GM18868 (cell line): ENCODE measurements around the gene UVRAG.
A peak's percentile ranks its signal among the peaks of the same experiment; 100 is the strongest.

Experiments used
- ATAC-seq: cut with Tn5 transposase; IDR thresholded peaks from one replicate; pipeline ENCODE4 v1.9.1; 2021; ENCODE audit warnings: mild to moderate bottlenecking, moderate library complexity; ENCODE audit not compliant: unreplicated experiment

Gene UVRAG

DNA sequence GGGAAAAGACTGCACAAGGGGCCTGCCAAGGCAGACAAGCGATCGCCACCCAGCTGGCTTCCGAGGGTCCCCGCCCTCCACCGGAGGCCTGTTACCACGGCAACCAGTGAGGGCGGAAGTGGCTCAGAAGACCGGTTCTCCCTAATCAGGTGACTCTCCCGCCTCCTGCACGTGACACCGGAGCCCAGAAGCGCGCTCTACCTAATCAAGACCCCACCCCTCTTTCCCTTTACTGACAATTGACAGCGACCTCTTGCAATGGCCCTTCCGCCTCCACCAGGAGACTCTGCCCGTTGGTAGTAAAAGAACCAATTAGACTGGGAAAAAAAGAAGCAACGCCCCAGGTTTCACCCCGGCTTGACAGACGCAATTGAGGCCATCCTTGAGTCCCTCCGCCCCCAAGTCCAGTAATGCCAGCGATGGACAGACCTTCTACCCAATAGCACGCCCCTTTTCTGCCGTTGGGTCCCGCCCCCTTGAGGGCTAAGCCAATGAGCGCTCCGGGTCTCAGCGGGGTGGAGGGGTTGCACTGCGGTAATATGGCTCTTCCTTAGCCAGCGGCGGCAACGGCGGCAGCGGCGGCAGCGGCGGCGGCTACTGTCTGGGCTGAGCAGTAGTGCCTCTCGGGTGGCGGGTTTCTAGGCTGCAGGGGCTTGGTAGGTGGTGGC, at the start of gene UVRAG:
Gene UVRAG (plus strand): TSS at position 534 of the 668 bp plus-strand sequence. CDS start 198 bp downstream, outside the sequence.
- ATAC-seq, result peak; percentile 72

- ATAC-seq, result no peak
These were observed 48.4 kb upstream of the UVRAG start for GRCh38 chr11:75766443-75767227.

DNA sequence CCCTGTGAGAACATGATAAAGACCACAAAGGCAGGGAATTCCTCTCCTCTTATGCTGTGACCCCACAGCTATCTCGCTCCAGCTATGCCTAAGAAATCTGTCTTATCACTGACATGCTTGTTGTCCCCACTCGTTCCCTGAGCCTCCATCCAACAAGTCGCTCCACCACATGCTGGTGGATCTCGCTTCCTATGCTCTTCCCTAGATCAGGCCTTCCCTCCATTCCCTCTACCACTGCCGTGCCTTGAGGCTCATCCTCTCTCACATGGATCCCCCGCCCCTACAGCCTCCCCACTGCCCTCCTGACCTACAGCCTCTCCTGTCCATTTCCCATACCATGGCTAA, 47.8 kb upstream of the UVRAG start:
- ATAC-seq, result no peak

DNA sequence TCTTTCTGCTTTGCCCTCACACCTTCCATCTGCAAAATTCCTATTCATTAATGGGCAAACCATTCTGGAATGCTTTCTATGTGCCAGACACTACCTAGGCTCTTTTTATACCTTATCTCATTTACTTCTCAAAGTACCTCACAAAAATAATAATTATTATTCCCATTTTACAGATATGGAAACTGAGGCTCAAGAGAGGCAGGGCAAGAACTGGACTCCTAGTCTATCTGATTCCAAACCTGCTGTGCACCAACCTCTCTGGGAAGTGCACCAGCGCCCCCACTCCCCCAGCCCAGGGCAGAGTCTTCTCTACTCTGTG, 47.3 kb upstream of the UVRAG start:
- no peak for ATAC-seq

DNA sequence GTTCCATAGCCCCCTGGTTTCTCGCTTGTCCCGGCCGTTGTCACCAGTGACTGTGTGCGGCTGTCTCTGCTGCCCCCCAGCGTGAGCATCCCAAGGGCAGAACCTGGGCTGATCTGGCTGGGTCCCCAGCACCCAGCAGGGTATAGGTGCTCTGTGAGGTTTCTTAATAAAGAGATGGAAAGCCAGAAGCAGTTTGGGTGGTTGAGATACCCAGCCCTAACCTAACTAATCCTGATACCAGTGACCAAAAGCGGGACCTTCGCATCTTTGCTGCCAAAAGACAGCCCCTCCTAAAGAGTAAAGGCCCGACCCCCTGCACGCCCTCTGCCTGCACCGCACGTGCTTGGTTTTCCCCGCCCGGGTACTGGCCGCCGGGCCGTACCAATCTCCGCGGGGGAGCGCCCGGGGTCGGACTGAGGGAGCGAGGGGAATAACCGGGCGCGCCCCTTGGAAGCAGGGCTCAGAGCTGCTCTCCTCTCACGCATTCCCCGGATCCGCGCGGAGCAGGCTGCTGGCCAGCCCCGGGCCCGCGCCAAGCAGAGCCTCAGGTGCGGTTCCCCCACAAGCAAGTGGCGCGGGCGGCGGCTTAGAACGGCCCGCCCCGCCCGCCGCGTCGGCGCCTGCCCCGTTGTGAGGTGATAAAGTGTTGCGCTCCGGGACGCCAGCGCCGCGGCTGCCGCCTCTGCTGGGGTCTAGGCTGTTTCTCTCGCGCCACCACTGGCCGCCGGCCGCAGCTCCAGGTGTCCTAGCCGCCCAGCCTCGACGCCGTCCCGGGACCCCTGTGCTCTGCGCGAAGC, 46.7 kb upstream of the UVRAG start, which contains the start of gene DGAT2:
Gene DGAT2 (plus strand): TSS at position 667 of the 797 bp plus-strand sequence. CDS start 214 bp downstream, outside the sequence.
- ATAC-seq, result peak; percentile 68

GRCh38 chr11:75768909-75769771, 45.9 kb upstream of the UVRAG start:
- ATAC-seq, result no peak

DNA sequence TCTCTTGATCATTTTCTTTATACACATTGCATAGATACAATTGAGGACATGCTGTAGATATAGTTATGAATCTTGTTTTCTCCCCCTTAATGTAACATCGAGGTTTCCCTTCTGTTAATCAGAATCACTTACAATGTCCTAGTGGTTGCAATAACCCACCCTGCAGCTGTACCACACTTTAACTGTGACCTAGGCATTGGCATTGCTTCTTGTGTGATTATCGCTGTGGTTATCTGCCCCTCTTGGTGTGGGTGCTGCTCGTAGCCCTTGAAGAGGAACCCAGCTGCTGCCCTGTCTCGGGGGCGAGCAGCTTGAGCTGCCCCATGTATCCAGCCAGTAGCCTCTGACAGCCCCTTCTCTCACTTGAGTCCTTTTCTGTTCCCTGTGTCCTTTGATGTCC, 44.9 kb upstream of the UVRAG start:
- ATAC-seq, result no peak

DNA sequence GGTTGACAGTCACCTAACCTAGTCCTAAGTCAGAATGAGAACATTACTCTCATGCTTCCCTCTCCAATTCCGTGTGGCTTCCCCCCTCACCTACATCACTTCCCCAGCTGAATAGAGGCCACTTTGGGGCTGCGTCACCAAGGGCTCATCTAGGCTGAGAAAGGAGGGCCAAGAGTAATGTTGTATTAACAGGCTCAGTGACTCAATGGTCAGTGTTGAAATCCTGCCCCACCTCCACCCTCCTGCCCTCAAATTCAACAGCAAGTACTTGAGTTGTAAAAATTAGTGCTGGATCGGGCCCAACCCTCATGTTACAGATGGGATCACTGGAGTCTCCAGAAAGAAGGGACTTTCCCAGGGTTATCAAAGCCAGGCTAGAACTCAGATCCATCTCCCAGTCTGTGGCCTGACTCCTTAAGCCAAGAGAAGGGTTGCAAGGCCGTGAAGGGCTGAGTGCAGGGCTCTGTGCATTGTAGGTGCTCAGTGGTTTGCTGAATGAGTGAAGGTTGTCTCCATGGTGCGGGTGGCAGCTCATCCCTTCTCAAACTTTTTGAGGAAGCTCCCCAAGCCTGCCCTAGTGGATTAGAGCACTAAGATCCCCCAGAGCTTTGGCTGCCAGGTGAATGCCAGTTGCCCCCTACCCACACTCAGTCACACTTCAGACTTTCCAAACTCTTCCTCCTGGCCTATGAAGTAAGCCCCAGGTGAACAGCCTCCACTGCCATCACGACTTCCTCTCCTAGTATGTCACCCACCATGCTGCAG, 43.2 kb upstream of the UVRAG start:
- no peak for ATAC-seq

GRCh38 chr11:75773595-75774353, 41.2 kb upstream of the UVRAG start:
- ATAC-seq, result peak; percentile 89

GRCh38 chr11:75775056-75775455, 40.0 kb upstream of the UVRAG start:
- no peak for ATAC-seq

- ATAC-seq, result no peak
These were observed 38.5 kb upstream of the UVRAG start for GRCh38 chr11:75776546-75776945.

GRCh38 chr11:75777461-75778110, 37.4 kb upstream of the UVRAG start:
- ATAC-seq, result no peak

GRCh38 chr11:75778962-75779361, 36.0 kb upstream of the UVRAG start:
- ATAC-seq, result no peak

GRCh38 chr11:75779960-75780359, 35.0 kb upstream of the UVRAG start:
- no peak for ATAC-seq

GRCh38 chr11:75780888-75781287, 34.1 kb upstream of the UVRAG start:
- no peak for ATAC-seq

DNA sequence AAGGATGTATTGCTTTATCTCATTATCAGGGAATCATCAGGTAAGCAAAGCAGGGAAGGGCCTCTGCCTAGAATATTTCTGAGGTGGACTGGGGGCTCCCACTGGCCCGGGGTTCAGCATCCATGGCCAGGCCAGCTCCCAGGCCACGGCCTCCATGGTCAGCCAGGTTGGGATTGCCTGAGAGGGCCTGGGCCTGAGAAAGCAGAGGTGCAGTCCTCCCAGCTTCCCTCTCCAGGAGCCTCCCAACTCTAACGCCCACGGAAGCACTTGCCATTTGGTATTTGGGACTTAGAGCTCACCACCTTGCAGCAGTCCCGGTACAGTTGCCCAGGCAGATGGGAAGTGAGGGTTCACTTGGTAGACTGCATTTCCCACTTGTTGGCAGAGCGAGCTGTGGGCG, 33.7 kb upstream of the UVRAG start:
- ATAC-seq, result no peak

DNA sequence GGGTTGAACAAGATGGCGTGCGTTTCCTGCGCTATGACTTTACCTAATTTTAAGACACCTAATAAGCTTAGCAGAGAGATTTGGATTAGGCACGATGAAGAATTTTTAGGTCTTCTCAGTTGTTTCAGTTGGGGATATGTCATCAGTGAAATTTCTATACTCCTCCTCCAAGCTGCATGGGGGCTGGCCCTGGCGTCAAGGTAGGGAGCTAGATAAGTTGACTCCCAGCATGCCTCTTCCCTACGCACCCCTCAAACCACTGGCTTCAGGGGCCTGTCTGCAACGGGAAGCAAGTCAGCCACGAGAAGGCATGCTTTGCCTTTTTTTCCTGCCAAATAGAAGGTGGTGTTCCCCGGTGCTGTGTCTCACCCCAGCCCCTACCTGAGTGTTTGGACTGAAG, 33.2 kb upstream of the UVRAG start:
- no peak for ATAC-seq

DNA sequence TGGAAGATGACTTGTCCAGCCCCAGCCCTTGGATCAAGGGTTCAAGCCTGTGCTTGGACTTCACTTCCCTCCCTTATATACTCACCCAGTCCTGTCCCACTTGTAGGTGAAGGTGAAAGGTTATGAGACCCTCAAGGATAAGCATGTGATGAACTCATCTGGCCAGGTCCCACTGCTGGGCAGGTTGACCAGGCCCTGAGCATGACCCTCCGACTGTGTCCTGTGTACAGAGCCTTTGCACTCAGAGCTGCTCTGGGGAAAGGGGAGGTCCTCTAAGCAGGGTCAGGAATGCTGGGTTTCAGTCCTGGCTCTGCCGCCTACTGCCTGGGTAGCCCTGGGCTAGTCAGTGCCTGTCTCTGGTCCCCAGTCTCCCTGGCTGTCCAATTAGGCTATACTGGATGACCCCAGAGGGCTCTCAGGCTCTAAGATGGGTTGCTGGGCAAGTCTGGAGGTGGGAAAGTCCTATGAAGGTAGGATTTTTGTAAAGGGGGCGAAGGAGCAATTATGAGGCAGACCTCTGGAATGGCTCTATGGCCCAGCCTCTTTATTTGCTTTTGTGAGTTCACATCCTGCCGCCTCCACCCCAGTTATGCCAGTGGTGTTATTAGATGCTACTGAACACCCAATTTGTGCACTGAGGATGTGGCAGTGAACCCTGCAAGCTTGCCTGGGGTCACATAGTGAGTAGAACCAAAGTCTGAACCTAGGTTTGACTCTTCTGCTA, 32.3 kb upstream of the UVRAG start:
- no peak for ATAC-seq
